Stimulated activated CD8-positive, alpha-beta memory T cell treated with anti-CD3 and anti-CD28 coated beads, Interleukin-15, amount 100 ng/mL, for 24 hours (primary cell): ENCODE results near the gene LRRFIP1.
"Not testable (repeated sequence)": the region's sequence is repeated elsewhere in the genome, so short reads cannot be mapped to it uniquely, and the experiment has no call there.

Experiments
- DNase-seq: peaks from one replicate; pipeline ENCODE4 v3.0.0-alpha.2; 2020; ENCODE audit warnings: low read depth

LRRFIP1 gene

DNA sequence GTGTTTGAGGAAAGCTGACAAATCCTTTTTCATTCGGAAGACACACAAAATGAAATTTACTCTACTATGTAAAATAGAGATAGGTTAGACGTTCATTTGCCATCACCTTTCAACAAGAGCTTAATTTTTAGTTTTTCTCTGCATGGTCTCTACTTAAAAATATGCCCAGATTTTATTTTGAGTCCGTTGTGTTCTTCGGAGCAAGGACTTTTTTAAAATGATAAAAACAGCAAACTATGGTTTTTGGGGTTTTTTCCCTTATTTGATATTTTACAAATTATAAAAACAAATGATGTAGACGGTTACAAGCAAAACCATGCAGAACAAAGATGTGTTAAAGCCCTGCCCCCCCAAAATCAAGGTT is 117.8 kb downstream of the LRRFIP1 start:
- DNase-seq: no peak

DNA sequence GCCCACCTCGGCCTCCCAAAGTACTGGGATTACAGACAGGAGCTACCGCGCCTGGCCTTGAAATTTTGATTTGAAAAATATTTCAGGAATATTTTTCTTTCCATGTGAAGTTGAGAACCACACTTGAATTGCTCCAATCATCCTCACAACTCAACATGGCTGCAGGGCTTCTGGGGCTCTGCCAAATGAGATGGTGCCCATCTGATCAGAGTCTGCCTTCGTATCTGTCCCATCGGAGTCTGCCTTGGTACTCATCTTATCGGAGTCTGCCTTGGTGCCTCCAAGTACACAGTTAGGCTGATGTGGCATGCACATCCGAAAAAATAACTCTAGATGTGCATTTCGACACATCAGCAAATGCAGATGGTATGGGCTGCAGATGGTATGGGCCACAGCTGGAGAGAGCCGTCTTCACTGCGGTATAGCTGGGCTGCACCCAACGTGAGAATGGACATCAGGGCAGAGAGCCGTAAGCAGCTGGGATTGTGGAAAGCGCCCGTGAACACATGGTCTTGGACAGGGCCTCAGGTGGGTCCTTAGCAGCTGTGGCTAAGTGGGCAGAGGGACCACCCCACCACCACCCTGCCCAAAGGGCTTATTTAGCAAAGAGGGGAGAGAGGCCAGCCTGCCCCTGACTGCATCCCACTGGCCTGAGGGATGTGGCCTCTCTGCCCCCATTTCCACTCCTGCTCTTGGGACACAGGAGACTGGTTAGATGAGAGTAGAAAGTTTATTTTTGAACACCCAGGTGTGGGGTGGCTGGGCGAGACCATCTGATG is 119.1 kb downstream of the LRRFIP1 start:
- DNase-seq: no peak

DNA sequence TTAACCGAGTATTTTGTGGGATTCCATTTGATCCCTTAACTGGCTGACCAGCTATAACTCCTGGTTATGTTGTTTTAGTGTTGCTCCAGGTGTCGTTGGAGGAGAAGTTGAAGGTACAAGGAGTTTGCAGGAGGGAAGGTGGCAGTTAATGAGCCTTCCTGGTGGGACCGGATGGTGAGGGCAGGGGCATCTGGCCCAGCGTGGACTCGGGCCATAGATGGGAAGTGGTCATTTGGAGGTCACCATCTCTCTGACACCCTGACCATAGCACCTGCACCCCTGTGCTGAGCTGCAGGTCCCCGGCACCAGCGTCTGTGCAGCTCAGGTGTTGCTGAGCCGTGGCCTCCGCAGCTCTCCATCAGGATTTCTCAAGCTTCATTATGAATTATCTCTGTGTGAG is 119.8 kb downstream of the LRRFIP1 start:
- DNase-seq: no peak

DNA sequence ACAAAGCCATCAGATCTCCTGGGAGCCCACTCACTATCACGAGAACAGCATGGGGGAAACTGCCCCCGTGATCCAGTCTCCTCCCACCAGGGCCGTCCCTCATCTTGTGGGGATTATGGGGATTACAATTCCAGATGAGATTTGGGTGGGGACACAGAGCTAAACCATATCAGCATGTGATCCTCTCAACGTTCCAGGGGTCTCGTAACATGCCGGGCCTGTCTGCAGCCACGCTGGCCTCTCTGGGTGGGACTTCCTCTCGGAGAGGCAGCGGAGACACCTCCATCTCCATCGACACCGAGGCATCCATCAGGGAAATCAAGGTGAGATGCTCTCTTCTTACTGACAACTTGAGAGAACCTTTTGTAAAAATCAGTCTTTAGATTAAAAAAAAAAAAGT is 121.6 kb downstream of the LRRFIP1 start:
- DNase-seq: no peak

DNA sequence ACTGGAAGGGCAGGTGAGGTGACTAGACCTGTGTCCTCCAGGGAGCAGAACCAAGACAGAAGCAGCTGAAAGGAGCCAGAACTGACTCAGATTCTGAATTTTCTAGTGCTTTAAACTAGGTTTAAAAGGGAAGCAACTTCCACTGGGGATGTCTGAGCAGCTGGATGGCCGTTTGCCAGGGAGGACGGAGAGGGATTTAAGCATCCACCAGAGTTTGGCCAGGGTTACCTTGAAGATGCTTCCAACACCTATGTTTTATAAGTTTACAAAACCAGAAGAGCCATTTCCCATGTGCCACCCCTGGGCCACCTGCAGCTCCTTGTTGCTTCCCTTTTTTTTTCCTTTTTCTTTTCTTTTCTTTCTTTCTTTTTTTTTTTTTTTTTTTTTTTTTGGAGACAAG is 122.6 kb downstream of the LRRFIP1 start:
- no peak for DNase-seq

DNA sequence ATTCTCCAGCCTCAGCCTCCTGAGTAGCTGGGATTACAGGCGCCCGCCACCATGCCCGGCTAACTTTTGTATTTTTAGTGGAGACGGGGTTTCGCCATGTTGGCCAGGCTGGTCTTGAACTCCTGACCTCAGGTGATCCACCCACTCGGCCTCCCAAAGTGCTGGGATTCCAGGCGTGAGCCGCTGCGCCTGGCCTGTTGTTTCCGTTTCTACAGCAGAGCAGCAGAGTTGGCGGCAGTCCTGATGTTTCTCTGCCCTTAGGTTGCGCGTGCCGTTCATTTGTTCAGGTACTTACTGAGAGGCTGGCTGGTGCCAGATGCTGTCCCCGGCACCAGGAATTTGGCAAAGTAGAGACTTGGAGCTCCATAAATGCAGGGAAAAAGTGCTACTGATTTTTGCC is 123.1 kb downstream of the LRRFIP1 start:
- DNase-seq: not testable (repeated sequence)

DNA sequence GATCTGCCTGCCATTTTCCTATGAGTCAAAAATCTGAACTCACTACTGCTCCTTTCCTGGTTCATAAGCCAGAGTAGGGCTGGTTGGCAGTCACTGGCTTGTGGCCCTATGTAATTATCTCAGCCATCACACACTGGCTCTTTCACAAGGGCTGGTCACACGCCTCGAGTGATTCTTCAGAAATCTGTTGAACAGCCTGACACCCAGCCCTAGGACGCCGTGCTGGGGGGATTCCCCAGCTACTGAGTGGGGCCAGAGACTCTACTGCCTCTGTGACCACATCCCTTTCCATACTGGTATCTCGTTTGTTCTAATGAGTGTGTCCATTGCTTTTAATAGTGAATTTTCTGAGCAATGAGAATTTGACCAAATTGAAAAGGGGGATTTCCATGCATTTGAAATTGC is 125.4 kb downstream of the LRRFIP1 start:
- DNase-seq: no peak

DNA sequence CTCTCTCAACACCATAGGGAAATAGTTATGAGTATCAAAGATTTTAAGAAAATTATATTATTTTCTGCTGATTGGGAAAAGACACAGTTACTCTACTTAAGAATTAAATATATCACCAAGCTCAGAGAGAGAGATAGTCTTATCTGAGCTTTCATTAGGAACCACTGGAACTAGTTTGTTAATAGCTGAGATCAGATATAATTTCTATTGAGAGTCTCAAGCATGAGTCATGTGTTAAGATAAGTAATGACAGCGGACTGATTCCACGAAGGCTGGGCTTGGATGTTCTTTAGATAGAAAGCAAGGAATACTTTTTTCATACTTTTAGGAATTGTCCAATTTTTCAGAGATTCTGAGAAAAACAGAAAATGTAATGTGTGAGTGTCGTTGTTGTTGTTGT is 126.8 kb downstream of the LRRFIP1 start:
- DNase-seq: no peak

DNA sequence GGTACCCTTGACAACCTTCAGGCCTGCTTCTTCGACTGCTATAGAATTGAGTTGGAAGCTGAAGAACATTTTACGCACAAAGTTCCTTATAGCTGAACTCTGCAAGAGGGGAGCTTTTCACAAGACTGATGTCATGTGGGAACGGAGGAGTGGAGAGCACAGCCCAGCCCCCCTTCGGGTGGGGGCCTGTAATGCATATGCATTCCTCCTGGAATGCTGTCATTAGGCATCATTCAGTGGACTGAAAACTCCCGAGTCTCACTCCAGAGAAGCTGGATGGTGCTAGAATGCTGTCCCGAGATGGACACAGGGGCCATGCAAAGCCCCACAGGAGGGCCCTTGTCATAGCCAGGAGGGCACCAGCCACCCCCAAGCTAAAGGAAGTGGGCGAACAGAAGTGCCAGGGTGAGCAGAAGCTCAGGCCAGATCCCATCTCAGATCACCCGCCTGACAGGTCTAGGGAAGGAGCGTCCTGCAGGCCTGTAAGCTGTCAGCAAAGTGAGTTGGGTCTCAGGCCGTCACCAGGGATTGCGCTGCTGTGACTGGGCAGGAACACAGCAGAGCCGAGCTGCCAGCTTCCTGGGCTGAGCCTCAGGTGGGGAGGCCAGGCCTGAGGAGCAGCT is 127.3 kb downstream of the LRRFIP1 start:
- DNase-seq: no peak

DNA sequence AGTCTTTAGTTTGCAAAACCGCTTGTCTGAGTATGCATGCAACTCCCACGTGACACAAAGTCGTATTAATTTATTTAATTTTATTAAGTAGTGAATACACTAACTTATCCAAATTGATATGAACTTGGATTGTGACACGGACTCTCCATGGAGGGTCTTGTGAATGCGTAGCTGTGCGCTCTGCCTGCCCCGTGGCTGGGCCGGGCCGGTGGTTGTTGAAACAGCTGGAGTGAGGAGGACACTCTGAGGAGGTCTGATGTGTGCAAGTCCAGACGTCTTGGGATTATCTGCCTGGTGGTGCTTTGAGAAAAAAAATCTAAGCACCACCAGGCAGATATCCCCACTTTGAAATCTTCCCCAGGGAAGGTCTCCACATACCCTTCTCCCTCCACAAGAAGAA is 130.2 kb downstream of the LRRFIP1 start:
- DNase-seq: no peak

DNA sequence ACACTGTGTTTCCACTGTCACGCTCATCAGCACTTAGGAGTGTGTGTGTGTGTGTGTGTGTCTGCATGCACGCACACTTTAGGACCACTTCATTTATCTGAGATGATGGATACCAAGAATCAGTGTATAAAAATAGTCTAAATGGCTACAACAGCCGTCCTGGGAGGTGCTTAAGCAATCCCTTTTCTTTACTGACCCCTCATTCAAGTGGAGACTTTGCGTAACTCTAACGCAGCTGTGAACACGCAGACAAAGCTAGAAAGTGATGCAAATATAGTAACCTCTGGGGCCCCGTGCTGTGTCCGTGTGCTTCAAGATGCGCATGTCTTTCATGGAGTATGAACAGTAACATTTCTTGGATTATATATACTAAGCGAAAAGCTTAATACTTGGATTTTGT is 130.8 kb downstream of the LRRFIP1 start:
- DNase-seq: no peak

DNA sequence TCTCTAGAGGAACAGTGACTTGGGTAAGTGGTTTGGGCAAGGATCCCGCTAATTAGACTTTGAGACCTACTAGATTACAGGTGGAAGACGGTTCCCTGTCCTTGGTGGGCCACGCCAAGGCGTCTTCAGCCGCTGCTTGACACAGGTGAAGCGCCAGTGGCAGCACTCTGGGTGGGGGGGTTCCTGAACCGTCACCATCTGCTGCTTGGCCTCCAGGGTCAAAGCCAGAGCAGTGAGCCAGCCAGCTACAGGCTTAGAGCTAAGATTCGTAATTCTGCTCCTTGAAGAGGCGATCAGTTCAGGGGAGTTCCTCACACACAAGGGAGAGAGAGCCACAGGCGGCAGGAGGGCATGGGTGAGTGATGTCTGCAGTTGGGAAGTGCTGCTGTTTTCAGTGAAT is 131.8 kb downstream of the LRRFIP1 start:
- no peak for DNase-seq

DNA sequence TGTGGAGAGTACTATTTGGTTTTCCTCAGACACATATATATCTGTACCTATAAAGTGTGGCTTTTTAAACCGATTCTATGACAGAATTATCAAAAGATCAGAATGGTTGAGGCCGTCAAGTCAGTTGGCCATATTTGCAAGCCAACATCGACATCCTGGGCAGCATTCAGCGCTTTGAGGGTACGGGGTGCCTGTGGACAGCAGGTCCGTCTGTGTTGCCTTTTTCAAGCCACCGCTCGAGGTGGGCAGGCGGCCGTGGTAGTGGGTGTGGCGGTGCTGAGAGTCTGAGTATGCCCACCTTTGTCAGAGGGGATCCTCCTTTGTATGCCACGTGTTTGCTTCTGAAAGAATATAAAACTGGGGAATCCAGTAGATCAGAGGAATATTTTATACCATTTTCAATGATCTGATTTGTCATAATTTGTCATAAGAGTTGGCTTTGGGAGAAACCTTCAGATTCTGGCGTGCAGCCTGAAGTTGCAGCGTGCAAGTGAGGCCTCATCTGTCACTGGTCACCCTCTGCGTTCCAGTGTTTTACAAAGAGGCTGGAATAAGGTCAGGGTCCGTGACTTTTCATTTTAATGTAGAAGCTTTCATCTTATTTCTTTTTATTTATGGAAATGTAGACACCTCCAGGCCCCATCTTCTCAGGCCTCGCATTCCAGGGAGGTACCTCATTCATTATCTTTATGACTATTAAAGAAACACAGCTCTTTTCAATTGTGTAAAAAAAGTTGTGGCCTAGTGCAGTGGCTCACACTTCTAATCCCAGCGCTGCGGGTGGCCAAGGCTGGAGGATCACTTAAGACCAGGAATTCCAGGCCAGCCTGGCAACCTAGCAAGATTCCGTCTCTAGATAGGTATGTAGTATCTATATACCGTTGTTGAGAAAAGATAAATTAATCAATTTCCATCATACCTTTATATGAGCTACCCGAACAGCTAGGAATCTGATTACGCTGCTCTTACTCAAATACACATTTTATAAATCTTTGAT is 133.4 kb downstream of the LRRFIP1 start:
- DNase-seq: no peak

DNA sequence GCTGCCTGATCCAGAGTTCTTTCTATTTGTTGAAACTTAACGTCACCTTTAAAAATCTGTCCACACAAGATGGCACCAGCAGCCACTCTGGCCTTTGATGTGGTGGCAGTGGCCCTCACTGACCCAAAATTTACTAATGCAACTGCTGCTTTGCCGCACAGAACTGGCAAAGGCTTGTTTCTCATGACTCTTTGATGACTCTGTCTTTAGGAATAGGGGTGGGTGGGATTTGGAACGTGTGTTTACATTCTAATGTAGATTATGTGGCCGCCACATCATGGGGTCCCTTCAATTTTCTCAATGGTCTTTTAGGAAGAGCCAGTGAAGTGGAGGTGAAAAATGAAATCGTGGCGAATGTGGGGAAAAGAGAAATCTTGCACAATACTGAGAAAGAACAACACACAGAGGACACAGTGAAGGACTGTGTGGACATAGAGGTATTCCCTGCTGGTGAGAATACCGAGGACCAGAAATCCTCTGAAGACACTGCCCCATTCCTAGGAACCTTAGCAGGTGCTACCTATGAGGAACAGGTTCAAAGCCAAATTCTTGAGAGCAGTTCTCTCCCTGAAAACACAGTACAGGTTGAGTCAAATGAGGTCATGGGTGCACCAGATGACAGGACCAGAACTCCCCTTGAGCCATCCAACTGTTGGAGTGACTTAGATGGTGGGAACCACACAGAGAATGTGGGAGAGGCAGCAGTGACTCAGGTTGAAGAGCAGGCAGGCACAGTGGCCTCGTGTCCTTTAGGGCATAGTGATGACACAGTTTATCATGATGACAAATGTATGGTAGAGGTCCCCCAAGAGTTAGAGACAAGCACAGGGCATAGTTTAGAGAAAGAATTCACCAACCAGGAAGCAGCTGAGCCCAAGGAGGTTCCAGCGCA is 135.2 kb downstream of the LRRFIP1 start:
- not testable (repeated sequence) for DNase-seq

DNA sequence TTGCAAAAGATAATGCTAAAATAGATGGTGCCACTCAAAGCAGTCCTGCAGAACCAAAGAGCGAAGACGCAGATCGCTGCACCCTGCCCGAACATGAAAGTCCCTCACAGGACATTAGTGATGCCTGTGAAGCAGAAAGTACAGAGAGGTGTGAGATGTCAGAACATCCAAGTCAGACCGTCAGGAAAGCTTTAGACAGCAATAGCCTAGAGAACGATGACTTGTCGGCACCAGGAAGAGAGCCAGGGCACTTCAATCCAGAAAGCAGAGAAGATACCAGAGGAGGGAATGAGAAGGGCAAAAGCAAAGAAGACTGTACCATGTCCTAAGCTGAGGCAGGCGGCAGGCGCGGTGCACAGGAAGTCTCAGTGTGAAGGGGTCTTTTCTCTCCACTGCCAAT is 136.4 kb downstream of the LRRFIP1 start:
- DNase-seq: no peak

DNA sequence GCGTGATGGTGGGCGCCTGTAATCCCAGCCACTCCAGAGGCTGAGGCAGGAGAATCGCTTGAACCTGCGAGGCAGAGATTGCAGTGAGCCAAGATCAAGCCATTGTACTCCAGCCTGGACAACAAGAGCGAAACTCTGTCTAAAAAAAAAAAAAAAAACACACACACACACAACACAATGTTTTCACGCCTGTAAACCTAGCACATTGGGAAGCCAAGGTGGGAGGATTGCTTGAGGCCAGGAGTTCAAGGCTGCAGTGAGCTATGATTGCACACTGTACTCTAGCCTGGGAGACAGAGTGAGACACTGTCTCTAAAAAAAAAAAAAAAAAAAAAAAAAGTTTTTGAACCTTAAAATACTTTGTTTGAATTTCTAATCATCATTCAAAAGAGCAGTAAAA is 137.7 kb downstream of the LRRFIP1 start:
- not testable (repeated sequence) for DNase-seq

DNA sequence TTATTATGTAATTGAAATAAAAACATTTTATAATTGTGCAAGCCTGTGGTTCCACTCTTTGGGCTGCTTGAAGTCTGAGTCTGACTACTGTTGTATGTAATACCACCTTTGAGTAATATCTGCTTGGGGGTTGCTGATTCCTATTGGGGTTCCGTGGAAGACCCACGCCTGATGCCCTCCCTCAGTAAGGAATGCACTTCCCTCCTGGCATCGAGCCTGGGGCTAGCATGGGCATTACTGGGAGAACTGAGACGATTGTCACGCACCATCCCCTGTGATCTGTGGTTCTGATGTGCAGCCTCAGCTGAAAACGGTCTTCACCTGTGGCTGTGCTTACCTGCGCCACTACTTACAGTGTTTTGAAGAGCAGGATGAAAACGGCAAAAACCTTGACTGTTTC is 138.5 kb downstream of the LRRFIP1 start:
- DNase-seq: no peak

DNA sequence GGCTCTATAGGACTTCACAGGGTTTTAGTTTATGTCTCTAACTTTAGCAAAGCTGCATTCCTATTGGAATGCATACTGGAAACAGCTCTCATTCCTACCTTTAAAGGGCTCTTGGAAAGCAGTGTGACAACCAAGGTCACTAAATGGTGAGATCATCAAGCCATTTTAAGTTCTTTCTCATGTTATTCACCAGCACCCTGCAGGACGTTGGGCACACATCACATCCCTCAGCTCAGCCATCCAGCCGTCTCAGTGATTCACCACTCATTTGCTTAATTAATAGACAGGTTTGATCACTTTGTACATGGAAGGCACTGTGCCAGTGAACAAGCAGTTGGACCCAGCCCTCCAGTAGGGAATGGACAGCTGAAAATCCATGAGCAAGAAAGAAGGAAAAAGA is 139.0 kb downstream of the LRRFIP1 start:
- no peak for DNase-seq

DNA sequence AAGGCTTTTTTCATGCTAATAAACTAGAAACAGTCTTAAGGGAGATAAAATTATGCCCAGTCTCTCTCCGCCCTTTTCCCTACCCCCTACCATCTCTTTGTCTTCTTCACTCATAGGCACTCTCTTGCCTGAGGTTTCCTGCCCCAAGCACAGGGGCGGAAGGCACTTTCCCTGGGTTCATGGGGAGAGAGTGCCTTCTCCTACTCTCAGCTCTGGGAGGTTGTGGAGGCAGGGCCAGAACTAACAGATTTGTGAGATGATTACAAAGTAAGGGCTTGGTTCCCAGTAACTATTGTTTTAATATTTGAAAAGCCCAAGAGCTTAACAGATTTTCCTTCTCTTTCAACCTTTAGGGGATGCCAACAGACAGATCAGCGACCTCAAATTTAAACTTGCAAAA is 145.1 kb downstream of the LRRFIP1 start:
- no peak for DNase-seq

DNA sequence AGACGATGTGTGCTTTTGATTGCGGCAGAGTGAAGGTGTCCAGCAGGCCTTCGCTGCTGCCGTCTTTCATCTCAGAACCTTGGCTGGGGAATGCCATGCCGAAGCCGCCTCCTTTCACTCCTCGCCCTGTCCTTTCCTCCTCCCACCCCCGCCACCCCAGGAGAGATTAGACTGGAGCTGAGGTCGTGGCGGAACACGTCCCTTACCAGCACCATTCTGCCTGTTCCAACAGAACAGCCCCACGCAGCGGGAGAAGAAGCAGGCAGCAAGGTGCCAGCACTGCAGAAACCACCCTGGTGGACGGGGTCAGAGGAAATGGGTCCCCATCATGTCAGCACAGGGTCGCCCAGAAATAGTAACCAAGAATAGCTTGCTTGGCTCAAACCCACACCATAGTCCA is 146.4 kb downstream of the LRRFIP1 start:
- DNase-seq: no peak

DNA sequence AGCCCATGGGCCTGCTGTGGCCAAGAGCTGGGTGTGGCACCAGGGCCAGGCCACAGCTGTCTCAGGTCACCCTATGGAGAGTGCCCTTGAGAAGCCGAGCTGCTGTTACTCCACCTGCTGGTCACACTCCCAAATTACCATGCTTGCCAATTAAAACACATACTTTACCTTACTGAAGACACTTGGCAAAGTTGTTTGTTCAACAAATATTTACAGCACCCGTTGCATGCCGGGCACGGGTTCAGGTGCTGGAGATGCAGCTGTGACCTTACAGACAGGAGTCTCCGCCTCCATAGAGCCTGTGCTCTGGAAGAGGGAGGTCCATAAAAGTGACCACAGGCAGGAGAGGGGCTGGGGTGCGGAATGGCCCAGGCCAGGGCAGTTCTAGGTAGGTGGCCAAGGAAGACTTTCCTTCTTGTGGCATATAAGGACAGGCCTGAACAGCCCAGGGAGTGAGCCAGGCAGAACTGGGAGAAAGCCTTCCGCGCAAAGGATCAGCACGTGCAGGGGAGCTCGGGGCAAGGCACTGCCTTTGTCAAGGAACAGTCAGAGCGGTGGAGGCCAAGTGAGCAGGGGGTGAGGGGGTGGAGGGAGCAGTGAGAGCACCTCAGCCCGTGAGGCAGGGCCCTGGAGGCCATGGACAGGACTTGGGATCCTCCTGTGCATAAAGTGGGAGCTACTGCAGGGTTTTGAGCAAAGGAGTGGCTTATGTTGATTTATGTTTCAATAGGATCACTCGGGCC is 147.6 kb downstream of the LRRFIP1 start:
- DNase-seq: no peak
